ENCODE measurements around the gene SEC14L1.

DNA sequence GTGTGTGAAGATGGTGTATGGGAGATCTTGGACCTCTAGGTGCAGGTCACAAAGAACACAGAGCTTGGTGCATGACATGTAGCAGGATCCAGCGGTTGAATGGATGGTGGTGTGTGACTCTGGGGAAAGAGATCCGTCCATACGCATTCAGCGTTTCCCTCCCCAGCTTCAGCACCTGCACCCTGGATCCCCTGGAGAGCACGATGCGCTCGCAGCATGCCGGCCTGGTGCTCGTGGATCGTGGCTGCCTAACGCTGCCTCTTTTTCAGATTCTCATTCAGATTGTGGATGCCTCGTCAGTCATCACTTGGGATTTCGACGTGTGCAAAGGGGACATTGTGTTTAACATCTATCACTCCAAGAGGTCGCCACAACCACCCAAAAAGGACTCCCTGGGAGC is 70.9 kb downstream of the SEC14L1 start:
- TF ChIP-seq, protein P1, sequence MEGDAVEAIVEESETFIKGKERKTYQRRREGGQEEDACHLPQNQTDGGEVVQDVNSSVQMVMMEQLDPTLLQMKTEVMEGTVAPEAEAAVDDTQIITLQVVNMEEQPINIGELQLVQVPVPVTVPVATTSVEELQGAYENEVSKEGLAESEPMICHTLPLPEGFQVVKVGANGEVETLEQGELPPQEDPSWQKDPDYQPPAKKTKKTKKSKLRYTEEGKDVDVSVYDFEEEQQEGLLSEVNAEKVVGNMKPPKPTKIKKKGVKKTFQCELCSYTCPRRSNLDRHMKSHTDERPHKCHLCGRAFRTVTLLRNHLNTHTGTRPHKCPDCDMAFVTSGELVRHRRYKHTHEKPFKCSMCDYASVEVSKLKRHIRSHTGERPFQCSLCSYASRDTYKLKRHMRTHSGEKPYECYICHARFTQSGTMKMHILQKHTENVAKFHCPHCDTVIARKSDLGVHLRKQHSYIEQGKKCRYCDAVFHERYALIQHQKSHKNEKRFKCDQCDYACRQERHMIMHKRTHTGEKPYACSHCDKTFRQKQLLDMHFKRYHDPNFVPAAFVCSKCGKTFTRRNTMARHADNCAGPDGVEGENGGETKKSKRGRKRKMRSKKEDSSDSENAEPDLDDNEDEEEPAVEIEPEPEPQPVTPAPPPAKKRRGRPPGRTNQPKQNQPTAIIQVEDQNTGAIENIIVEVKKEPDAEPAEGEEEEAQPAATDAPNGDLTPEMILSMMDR (IDR thresholded peaks at IDR 0.05) = no peak
- no peak for TF ChIP-seq HMGXB4 (CRISPR knock-in tag; IDR thresholded peaks at IDR 0.05; ENCODE audit: borderline replicate concordance)
- no peak for TF ChIP-seq ZNF302 (CRISPR knock-in tag; IDR thresholded peaks at IDR 0.05)
- no peak for TF ChIP-seq POLR2A (IDR thresholded peaks at IDR 0.05; ENCODE audit: low read length)
- no peak for TF ChIP-seq SMC3 (IDR thresholded peaks at IDR 0.05)
- no peak for TF ChIP-seq NR3C1 (IDR thresholded peaks at IDR 0.05)
- TF ChIP-seq ZC3H11A (IDR thresholded peaks at IDR 0.05) = no peak
- no peak for TF ChIP-seq ZSCAN20 (CRISPR knock-in tag; IDR thresholded peaks at IDR 0.05)
- no peak for TF ChIP-seq HDAC2 (IDR thresholded peaks at IDR 0.05)

Measured in A549 (cell line).